Adrenal gland (tissue), 12 donors: Measurements from ENCODE around the gene GRK3. TPM values are rescaled to one million over a fixed set of nuclear protein-coding genes. Genes with fewer than 3 reads are reported as not detected.

Experiments used
- DNase-seq, 7 donors: peaks; one replicate each; pipeline ENCODE4 v3.0.0-alpha.2; 2019 to 2020
- H3K27ac ChIP-seq, 5 donors: fragments of 200-600 bp; sonication (generic) in 4 of 5; 1 replicate in 3 of 5; 2 replicates in 2 of 5; pipeline versions ENCODE4 v1.5.1 to v1.8.0; 2016 to 2020; ENCODE audit warnings: mild to moderate bottlenecking in 1 of 5
- H3K27me3 ChIP-seq: fragments of 200-600 bp; 2 replicates; pipeline ENCODE4 v1.8.0; 2021
- H3K36me3 ChIP-seq, 2 donors: fragments of 200-600 bp; replicated peaks in 1 of 2; 1 replicate in 1 of 2; 2 replicates in 1 of 2; pipeline versions ENCODE4 v1.5.1 to v1.8.0; 2018 to 2022
- H3K4me1 ChIP-seq, 2 donors: fragments of 200-600 bp; replicated peaks in 1 of 2; 1 replicate in 1 of 2; 2 replicates in 1 of 2; pipeline versions ENCODE4 v1.5.1 to v1.8.0; 2018 to 2021
- H3K4me3 ChIP-seq, 4 donors: fragments of 200-600 bp; sonication (generic) in 3 of 4; one replicate each; pipeline ENCODE4 v1.5.1; 2016 to 2018
- H3K9me3 ChIP-seq, 3 donors: fragments of 200-600 bp; sonication (generic) in 1 of 3; replicated peaks in 1 of 3; 1 replicate in 2 of 3; 2 replicates in 1 of 3; pipeline versions ENCODE4 v1.5.1 to v1.8.0; 2016 to 2021
- POLR2A ChIP-seq, 2 donors: fragments of 450-650 bp; IDR thresholded peaks; one replicate each; pipeline ENCODE4 v1.6.1; 2017; ENCODE audit warnings: antibody characterized with exemption in 2 of 2, mild to moderate bottlenecking in 2 of 2, moderate library complexity in 1 of 2
- WGBS, 4 donors: extraction: QIAGEN DNeasy Blood & Tissue Kit in 2 of 4; methylation state at CpG; one replicate each; pipeline versions ENCODE4 v1.1.5 to v1.1.7; 2013 to 2017; 5-methylcytosine and 5-hydroxymethylcytosine counted together
- intact Hi-C, 2 donors: fragments of 100-400 bp; cut with DNase I; formaldehyde crosslinking; loops; one replicate each; pipeline versions ENCODE4 v1.14.1 to v1.15.0; 2022 to 2023
- polyA plus RNA-seq, 3 donors: library from polyadenylated mRNA; stranded (reverse); fragments of 200-250 nt in 2 of 3; fragments of 350-450 nt in 1 of 3; fragmentation: Illumina TruSeq in 1 of 3; extraction: RNeasy Lipid Tissue Mini Kit (QIAGEN cat#74804) in 1 of 3; gene quantifications; one replicate each; pipeline ENCODE4 v1.2.3, GENCODE V29; 2013 to 2014
- total RNA-seq, 9 donors: library from RNA; depleted of rRNA in 4 of 9; stranded (reverse); fragments of >200 nt in 4 of 9; fragments of 120-200 nt in 1 of 9; fragmentation: NEBNext Ultra II Directional in 1 of 9; extraction: Animal tissue kit (Norgen Biotek cat#: 25700) in 1 of 9; gene quantifications; one replicate each; pipeline versions ENCODE4 v1.1.0 to v1.2.4, GENCODE V29; 2013 to 2023
- TF ChIP-seq, protein P1 (sequence below), 6 experiments: fragments of 450-650 bp in 4 of 6; fragments of 200-600 bp in 2 of 6; sonication (generic) in 1 of 6; IDR thresholded peaks; 1 replicate in 5 of 6; 2 replicates in 1 of 6; pipeline versions ENCODE4 v1.5.1 to v1.8.0; 2016 to 2021; ENCODE audit warnings: antibody characterized with exemption in 6 of 6, mild to moderate bottlenecking in 2 of 6, moderate library complexity in 1 of 6
- donor health status: healthy with polysubstance abuse.
- donor health status: Bipolar disorder and iron deficiency.
- donor health status: DM: yes; HTN: yes; CAD: no.
- donor health status: DM: no; HTN: no; CAD: no.
- donor health status: DM: no; HTN: no; CAD: no.
- donor health status: DM: yes; HTN: yes; CAD: no.

GRK3 gene
- total and polyA plus RNA-seq, 12 donors: 3.2 to 20.9 (median 10.1) TPM

DNA sequence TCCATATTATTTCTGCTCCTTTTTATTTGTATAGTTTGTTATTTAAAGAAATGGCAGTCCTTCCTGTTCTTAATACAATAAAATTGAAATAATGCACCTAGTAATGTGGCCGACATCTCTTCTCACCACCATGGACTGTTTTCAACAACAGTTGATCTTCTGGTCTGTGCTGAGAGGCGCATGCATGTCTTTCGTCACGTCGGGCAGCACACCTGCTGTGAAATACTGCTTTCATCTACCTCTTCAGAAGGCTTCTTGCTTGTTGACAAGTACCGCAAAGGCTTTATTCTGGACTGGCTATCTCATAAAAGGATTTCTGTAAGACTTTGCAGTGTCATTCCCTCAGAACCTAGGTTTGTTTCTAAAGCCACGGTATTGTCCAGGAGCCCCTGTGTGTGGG lies 163.6 kb downstream of the GRK3 start:
- H3K9me3 ChIP-seq: no peaks in the 10 kb centered on the region
- no peak overlapping the region for H3K27ac ChIP-seq
- DNase-seq: peak in 1 of 7 donors; percentile 31
- no peaks in the 10 kb centered on the region for H3K4me1 ChIP-seq
- intact Hi-C loops: loop anchor here in 1 of 2 donors (10.0 kb wide), 1 partner anchor 47 kb away; no protein-coding TSS in a partner anchor
- H3K36me3 ChIP-seq: no peaks in the 10 kb centered on the region
- WGBS, 4 donors: 93 to 96% (median 94%) methylated on average over 7 of the region's 7 CpGs
- no peaks in the 10 kb centered on the region for H3K27me3 ChIP-seq
- H3K4me3 ChIP-seq: no peak overlapping the region
- TF ChIP-seq, protein P1, sequence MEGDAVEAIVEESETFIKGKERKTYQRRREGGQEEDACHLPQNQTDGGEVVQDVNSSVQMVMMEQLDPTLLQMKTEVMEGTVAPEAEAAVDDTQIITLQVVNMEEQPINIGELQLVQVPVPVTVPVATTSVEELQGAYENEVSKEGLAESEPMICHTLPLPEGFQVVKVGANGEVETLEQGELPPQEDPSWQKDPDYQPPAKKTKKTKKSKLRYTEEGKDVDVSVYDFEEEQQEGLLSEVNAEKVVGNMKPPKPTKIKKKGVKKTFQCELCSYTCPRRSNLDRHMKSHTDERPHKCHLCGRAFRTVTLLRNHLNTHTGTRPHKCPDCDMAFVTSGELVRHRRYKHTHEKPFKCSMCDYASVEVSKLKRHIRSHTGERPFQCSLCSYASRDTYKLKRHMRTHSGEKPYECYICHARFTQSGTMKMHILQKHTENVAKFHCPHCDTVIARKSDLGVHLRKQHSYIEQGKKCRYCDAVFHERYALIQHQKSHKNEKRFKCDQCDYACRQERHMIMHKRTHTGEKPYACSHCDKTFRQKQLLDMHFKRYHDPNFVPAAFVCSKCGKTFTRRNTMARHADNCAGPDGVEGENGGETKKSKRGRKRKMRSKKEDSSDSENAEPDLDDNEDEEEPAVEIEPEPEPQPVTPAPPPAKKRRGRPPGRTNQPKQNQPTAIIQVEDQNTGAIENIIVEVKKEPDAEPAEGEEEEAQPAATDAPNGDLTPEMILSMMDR (IDR thresholded peaks at IDR 0.05): no peak
- no peak for TF ChIP-seq POLR2A (IDR thresholded peaks at IDR 0.05)

DNA sequence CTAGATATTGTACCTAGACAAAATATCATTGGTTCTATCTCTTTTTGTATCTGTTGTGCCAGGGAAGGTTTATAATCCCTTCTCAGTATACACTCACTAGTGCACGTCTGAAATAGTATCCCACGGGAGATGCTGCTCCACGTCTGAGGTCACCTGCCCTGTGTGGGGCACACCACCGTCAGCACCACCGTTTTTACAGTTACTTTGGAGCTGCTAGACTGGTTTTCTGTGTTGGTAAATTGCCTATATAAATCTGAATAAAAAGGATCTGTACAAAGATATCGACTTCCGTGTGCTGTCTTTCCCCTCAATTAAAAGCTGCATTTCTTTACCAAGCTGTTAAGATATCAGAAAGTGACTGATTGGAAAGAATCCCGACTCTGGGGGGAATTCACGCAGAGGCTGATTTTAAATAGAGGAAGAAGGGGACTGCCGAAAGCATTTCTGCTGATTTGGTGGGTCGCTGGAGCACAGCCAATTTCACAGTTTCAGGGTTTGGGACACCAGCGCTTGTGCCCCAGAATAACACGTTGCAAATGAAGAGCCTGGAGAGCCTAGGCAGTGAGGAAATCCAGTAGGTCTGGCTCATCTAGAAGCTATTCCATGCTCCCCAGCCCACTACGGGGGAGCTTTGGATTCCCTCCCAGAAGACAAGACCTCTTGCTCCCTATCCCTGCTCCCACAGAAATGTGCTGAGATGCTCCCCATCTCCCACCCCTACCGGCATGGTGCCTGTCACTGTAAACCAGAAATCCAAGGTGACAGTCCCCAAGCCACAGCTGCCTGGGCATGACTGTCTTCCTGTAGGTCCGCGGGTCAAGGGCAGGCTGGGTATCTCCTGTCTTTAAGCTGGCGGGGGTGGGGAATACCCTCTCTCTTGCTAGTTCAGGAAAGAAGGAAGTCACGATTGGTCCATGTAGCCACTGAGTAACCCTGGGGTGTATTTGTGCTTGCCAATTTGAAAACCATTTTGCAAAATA lies 164.8 kb downstream of the GRK3 start:
- Histone ChIP-seq H3K4me3 (no peak overlapping the region), H3K27ac (no peak overlapping the region), H3K9me3 (no peaks in the 10 kb centered on the region), H3K4me1 (no peaks in the 10 kb centered on the region), H3K27me3 (no peaks in the 10 kb centered on the region), H3K36me3 (no peaks in the 10 kb centered on the region)
- peak in 1 of 7 donors; percentile 36 for DNase-seq
- intact Hi-C loops: loop anchor here in 1 of 2 donors (10.0 kb wide), 1 partner anchor 45 kb away; no protein-coding TSS in a partner anchor
- TF ChIP-seq, protein P1 (IDR thresholded peaks at IDR 0.05): no peak
- no peak for TF ChIP-seq POLR2A (IDR thresholded peaks at IDR 0.05)
- 68 to 73% (median 69%) methylated on average over 18 to 19 of the region's 19 CpGs for WGBS, 4 donors

DNA sequence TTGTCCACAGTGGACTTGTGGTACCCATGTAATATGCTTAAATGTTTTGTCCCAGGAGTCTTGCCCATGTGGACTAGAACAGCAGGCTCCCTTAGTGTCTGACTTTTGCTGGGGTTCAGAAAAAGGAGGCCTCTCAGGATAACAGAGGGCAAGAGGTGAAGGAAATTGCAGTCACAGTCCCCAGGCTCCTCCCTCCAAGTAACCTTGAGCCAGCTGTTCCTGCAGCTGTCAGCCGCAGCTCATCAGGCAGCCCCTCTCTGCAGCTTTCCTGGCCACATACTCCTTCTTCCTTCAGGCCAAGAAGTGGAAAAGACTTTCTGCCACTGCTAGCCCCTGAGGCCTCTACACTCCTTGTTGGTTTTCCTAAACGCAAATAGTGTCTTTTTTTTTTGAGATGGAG lies 171.2 kb downstream of the GRK3 start:
- intact Hi-C loops: no loop called here
- TF ChIP-seq POLR2A (IDR thresholded peaks at IDR 0.05): no peak
- TF ChIP-seq, protein P1 (IDR thresholded peaks at IDR 0.05): no peak
- Histone ChIP-seq H3K4me1 (no peaks in the 10 kb centered on the region), H3K9me3 (no peaks in the 10 kb centered on the region), H3K27me3 (no peaks in the 10 kb centered on the region), H3K4me3 (no peak overlapping the region), H3K27ac (no peak overlapping the region), H3K36me3 (no peaks in the 10 kb centered on the region)
- WGBS, 4 donors: 44 to 55% (median 50%) methylated on average over 2 of the region's 2 CpGs
- DNase-seq: no peak

DNA sequence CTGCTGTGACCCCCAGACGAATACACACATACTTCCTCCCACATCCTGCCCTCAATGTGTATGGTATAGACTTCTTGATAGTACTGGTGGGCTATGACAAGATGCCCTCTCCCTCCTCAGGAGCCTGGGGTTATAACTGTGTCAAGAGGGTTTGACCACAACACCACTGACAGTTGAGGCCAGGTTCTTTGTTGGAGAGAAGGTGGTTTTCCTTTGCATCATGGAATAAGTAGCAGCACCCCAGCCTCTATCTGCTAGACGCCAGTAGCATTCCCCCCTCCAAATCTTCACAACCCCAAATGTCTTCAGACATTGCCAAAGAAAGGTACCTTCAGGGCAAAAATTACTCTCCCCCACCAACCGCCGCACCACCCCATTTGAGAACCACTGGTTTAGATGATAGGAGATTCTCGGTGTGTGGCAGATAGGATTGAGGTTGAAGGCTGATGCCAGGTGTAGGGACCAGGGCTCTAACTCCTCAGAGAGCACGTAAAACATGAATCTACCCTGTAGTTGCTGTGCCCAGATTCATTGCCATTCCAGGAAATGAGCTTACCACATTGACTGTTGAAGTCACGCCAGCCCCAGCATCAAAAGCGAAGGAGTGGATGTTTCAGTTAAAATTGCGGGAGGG lies 172.0 kb downstream of the GRK3 start:
- H3K9me3 ChIP-seq: no peaks in the 10 kb centered on the region
- no peak for TF ChIP-seq POLR2A (IDR thresholded peaks at IDR 0.05)
- TF ChIP-seq, protein P1 (IDR thresholded peaks at IDR 0.05): no peak
- WGBS, 4 donors: 74 to 84% (median 81%) methylated on average over 8 to 9 of the region's 9 CpGs

More for the DNA sequence above, 172.0 kb downstream of the GRK3 start:
- peak in 1 of 7 donors; percentile 4 for DNase-seq
- no peak overlapping the region for H3K4me3 ChIP-seq
- H3K4me1 ChIP-seq: no peaks in the 10 kb centered on the region
- no peaks in the 10 kb centered on the region for H3K27me3 ChIP-seq
- no peaks in the 10 kb centered on the region for H3K36me3 ChIP-seq
- H3K27ac ChIP-seq: no peak overlapping the region
- intact Hi-C loops: no loop called here
